ENCODE data around the gene THRAP3.
A peak's percentile ranks its signal among the peaks of the same experiment; 100 is the strongest.

GRCh38 chr1:36321119-36321951 lies 97.1 kb downstream of the THRAP3 start:
- TF ChIP-seq POLR2A (IDR thresholded peaks at IDR 0.05) (no peak), CTCF (IDR thresholded peaks at IDR 0.05) (no peak), POLR2AphosphoS5 (IDR thresholded peaks at IDR 0.05) (peak in 2 of 3 donors; percentile 6 to 16), EP300 (IDR thresholded peaks at IDR 0.05) (no peak)
